HepG2 (cell line): Measurements from ENCODE around the gene LCN2. TPM values are rescaled to one million over a fixed set of nuclear protein-coding genes. Genes with fewer than 3 reads are reported as not detected.

ENCODE experiments used
- CENPBD1 ChIP-seq: sonication (generic); formaldehyde crosslinking; IDR thresholded peaks from 2 replicates; pipeline ENCODE4 v1.8.0; 2022; ENCODE audit warnings: missing genetic modification reagents, low read depth, mild to moderate bottlenecking, borderline replicate concordance
- GATA4 ChIP-seq: sonication (generic); IDR thresholded peaks from 2 replicates; pipeline ENCODE4 v1.6.1; 2016; ENCODE audit warnings: antibody characterized with exemption, low read depth, borderline replicate concordance
- GATAD2A ChIP-seq: IDR thresholded peaks from 2 replicates; pipeline ENCODE4 v1.6.1; 2016
- IRF2 ChIP-seq: IDR thresholded peaks from 2 replicates; pipeline ENCODE4 v1.6.1; 2018; ENCODE audit warnings: missing genetic modification reagents, missing compliant biosample characterization
- MXI1 ChIP-seq: IDR thresholded peaks from 3 replicates; pipeline ENCODE4 v1.6.1; 2012; ENCODE audit warnings: low read depth, low read length, inconsistent platforms, borderline replicate concordance
- PRDM4 ChIP-seq: sonication (generic); formaldehyde crosslinking; IDR thresholded peaks from 2 replicates; pipeline ENCODE4 v1.9.0; 2021; ENCODE audit warnings: missing genetic modification reagents, borderline replicate concordance
- RBAK ChIP-seq: sonication (generic); formaldehyde crosslinking; IDR thresholded peaks from 2 replicates; pipeline ENCODE4 v1.5.1; 2020; ENCODE audit warnings: mild to moderate bottlenecking, missing genetic modification reagents
- RNF219 ChIP-seq: sonication (generic); formaldehyde crosslinking; IDR thresholded peaks from 2 replicates; pipeline ENCODE4 v1.5.0; 2020; ENCODE audit warnings: mild to moderate bottlenecking, missing genetic modification reagents
- UBTF ChIP-seq: sonication (generic); formaldehyde crosslinking; IDR thresholded peaks from 2 replicates; pipeline ENCODE4 v1.4.0; 2020; ENCODE audit warnings: mild to moderate bottlenecking, missing genetic modification reagents
- ZBTB1 ChIP-seq: sonication (generic); formaldehyde crosslinking; IDR thresholded peaks from 2 replicates; pipeline ENCODE4 v1.4.0; 2020; ENCODE audit warnings: missing genetic modification reagents, borderline replicate concordance
- ZKSCAN5 ChIP-seq: sonication (generic); formaldehyde crosslinking; IDR thresholded peaks from 2 replicates; pipeline ENCODE4 v1.5.1; 2020; ENCODE audit warnings: mild to moderate bottlenecking, missing genetic modification reagents
- ZNF143 ChIP-seq: sonication (generic); formaldehyde crosslinking; IDR thresholded peaks from 2 replicates; pipeline ENCODE4 v1.4.0; 2020; ENCODE audit warnings: missing genetic modification reagents
- ZNF275 ChIP-seq: sonication (generic); formaldehyde crosslinking; IDR thresholded peaks from 2 replicates; pipeline ENCODE4 v1.8.0; 2022; ENCODE audit warnings: missing genetic modification reagents, mild to moderate bottlenecking, inconsistent platforms, borderline replicate concordance
- ZNF276 ChIP-seq: sonication (generic); formaldehyde crosslinking; IDR thresholded peaks from 2 replicates; pipeline ENCODE4 v1.4.0; 2020; ENCODE audit warnings: mild to moderate bottlenecking, low read depth, missing genetic modification reagents
- ZNF879 ChIP-seq: sonication (generic); formaldehyde crosslinking; IDR thresholded peaks from 2 replicates; pipeline ENCODE4 v1.8.1; 2023; ENCODE audit warnings: missing genetic modification reagents
- polyA plus RNA-seq, 8 experiments: library from polyadenylated mRNA; depleted of rRNA in 3 of 8; stranded (reverse) in 7 of 8; unstranded in 1 of 8; fragments of >200 nt; fragmentation: Illumina TruSeq in 4 of 8; extraction: Trizol in 4 of 8; gene quantifications; 2 replicates each; pipeline versions ENCODE4 v1.2.1 to v1.2.3, GENCODE V29; 2011 to 2016; ENCODE audit warnings: low read depth in 4 of 8, missing spikeins in 1 of 8, mixed read lengths in 1 of 8; ENCODE audit not compliant: insufficient read depth in 1 of 8
- total RNA-seq, 5 experiments: library from RNA; depleted of rRNA; stranded (reverse); fragments of >200 nt; fragmentation: Illumina TruSeq; extraction: Trizol; gene quantifications; 2 replicates each; pipeline ENCODE4 v1.2.3, GENCODE V29; 2016; ENCODE audit warnings: low read depth in 1 of 5

LCN2 gene
- total and polyA plus RNA-seq, 2 of the 13 experiments (the other 11 are each of a cell fraction or from before 2014, with no cell fraction given) = 0.38 to 1.4 TPM

GRCh38 chr9:128117613-128118471 lies 31.4 kb upstream of the LCN2 start (continued):
- TF ChIP-seq MXI1 = peak; percentile 51; the same call in 1 of the 3 replicates
- no peak for TF ChIP-seq GATA4
- TF ChIP-seq ZNF275 (CRISPR knock-in tag) = 0 out of 2 replicates have a peak, but pooled peaks have one; percentile 48
- TF ChIP-seq CENPBD1 (CRISPR knock-in tag) = no peak
- no peak for TF ChIP-seq ZBTB1
- peak; percentile 37; the same call in 1 of the 2 replicates for TF ChIP-seq ZNF143 (CRISPR knock-in tag)
- no peak for TF ChIP-seq ZNF879 (CRISPR knock-in tag)
- TF ChIP-seq IRF2 = peak; percentile 76; the same call in 1 of the 2 replicates
- no peak for TF ChIP-seq RNF219 (CRISPR knock-in tag)
- TF ChIP-seq ZNF276 (CRISPR knock-in tag) = peak; percentile 39; the same call in 1 of the 2 replicates
- TF ChIP-seq UBTF (CRISPR knock-in tag) = no peak
- no peak for TF ChIP-seq PRDM4 (CRISPR knock-in tag)
- peak; percentile 86 for TF ChIP-seq GATAD2A (CRISPR knock-in tag)
- 0 out of 2 replicates have a peak, but pooled peaks have one; percentile 55 for TF ChIP-seq RBAK (CRISPR knock-in tag)
- TF ChIP-seq ZKSCAN5 (CRISPR knock-in tag) = no peak
